Liver (tissue), 3 donors: Measurements from ENCODE around the gene NOVA2.

Experiments
- CTCF ChIP-seq: fragments of 150-350 bp; IDR thresholded peaks from 2 replicates; pipeline ENCODE4 v1.5.1; 2017; ENCODE audit warnings: improper control_type of control experiment, low read depth, low read length; ENCODE audit not compliant: missing input control
- FOXA1 ChIP-seq: IDR thresholded peaks from 2 replicates; pipeline ENCODE4 v1.6.1; 2016; ENCODE audit warnings: antibody characterized with exemption
- GABPA ChIP-seq, 2 donors: IDR thresholded peaks in 1 of 2; conservative IDR thresholded peaks in 1 of 2; 2 replicates each; pipeline ENCODE4 v1.6.1; 2016; ENCODE audit warnings: antibody characterized with exemption in 2 of 2, mild to moderate bottlenecking in 1 of 2, moderate library complexity in 1 of 2
- HNF4A ChIP-seq, 2 donors: conservative IDR thresholded peaks; 2 replicates each; pipeline ENCODE4 v1.6.1; 2016; ENCODE audit warnings: antibody characterized with exemption in 2 of 2, mild to moderate bottlenecking in 2 of 2
- JUND ChIP-seq, 2 donors: IDR thresholded peaks; 2 replicates each; pipeline ENCODE4 v1.6.1; 2016; ENCODE audit warnings: antibody characterized with exemption in 2 of 2
- MAX ChIP-seq: IDR thresholded peaks from 2 replicates; pipeline ENCODE4 v1.6.1; 2016; ENCODE audit warnings: antibody characterized with exemption
- RAD21 ChIP-seq, 2 donors: IDR thresholded peaks; 2 replicates each; pipeline ENCODE4 v1.6.1; 2016; ENCODE audit warnings: antibody characterized with exemption in 2 of 2, mild to moderate bottlenecking in 2 of 2
- REST ChIP-seq: IDR thresholded peaks from 2 replicates; pipeline ENCODE4 v1.6.1; 2016; ENCODE audit warnings: antibody characterized with exemption, mild to moderate bottlenecking
- RXRA ChIP-seq, 2 donors: IDR thresholded peaks; 2 replicates each; pipeline ENCODE4 v1.6.1; 2017 to 2018; ENCODE audit warnings: antibody characterized with exemption in 2 of 2, mild to moderate bottlenecking in 1 of 2
- SP1 ChIP-seq: IDR thresholded peaks from 2 replicates; pipeline ENCODE4 v1.6.1; 2018; ENCODE audit warnings: antibody characterized with exemption, mild to moderate bottlenecking
- TAF1 ChIP-seq: conservative IDR thresholded peaks from 2 replicates; pipeline ENCODE4 v1.6.1; 2016; ENCODE audit warnings: antibody characterized with exemption, mild to moderate bottlenecking
- YY1 ChIP-seq: IDR thresholded peaks from 2 replicates; pipeline ENCODE4 v1.6.1; 2016; ENCODE audit warnings: antibody characterized with exemption, mild to moderate bottlenecking
- TF ChIP-seq, protein P1 (sequence below): IDR thresholded peaks from 2 replicates; pipeline ENCODE4 v1.6.1; 2016; ENCODE audit warnings: antibody characterized with exemption
- donor health status: healthy.
- donor health status: healthy.

DNA sequence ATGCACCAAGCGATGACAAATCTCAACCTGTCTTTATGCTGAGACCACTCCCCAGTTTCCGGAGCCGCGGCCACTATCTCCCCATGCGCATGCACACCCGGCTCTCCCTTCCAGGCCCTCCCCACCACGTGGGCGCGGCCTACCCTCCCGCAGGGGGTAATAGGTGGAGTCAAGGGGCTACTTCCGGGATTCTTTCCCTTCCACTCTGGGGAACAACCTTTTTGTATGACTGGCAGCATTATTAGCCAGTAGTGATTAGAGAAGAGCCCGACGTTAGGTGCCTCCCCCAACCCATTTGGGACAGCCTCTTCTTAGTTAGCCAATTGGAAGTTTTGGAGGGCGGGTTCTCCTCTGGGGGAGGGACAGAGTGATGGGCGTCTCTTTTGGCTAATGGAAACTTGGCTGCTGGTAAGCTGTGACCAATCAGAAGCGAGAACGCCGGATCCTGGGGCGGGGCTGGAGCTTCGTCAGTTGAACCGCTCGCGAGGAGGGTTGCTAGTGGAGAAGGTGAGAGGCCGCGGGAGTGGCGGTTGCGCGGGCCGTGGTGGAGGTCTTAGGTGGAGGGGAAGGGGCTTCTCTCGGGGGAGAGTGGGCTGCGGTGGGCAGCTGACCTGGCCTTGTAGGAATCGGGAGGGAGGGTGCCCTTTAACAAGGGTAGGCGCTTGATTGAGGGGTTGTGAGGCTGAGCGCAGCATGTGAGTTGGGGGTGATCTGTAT is 21.5 kb upstream of the NOVA2 start, which contains the start of gene CCDC61:
- TF ChIP-seq RAD21 (IDR thresholded peaks at IDR 0.05) (peak; percentile 20 to 24), CTCF (no peak), REST (no peak), MAX (peak; percentile 97), HNF4A (conservative IDR thresholded peaks at IDR 0.05) (no peak), TAF1 (peak; percentile 72), JUND (IDR thresholded peaks at IDR 0.05) (no peak), YY1 (peak; percentile 52), GABPA (IDR thresholded peaks at IDR 0.05 in 1 of 2, conservative IDR thresholded peaks at IDR 0.05 in 1 of 2) (peak; percentile 68 to 88), SP1 (peak; percentile 100), FOXA1 (no peak), RXRA (IDR thresholded peaks at IDR 0.05) (peak; percentile 43)
- TF ChIP-seq, protein P1, sequence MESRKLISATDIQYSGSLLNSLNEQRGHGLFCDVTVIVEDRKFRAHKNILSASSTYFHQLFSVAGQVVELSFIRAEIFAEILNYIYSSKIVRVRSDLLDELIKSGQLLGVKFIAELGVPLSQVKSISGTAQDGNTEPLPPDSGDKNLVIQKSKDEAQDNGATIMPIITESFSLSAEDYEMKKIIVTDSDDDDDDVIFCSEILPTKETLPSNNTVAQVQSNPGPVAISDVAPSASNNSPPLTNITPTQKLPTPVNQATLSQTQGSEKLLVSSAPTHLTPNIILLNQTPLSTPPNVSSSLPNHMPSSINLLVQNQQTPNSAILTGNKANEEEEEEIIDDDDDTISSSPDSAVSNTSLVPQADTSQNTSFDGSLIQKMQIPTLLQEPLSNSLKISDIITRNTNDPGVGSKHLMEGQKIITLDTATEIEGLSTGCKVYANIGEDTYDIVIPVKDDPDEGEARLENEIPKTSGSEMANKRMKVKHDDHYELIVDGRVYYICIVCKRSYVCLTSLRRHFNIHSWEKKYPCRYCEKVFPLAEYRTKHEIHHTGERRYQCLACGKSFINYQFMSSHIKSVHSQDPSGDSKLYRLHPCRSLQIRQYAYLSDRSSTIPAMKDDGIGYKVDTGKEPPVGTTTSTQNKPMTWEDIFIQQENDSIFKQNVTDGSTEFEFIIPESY = peak; percentile 58
